H1 (cell line): Measurements from ENCODE around the gene SERPINA10. TPM values are rescaled to one million over a fixed set of nuclear protein-coding genes. Genes with fewer than 3 reads are reported as not detected.

Experiments used
- CTCF ChIA-PET: fragments of 300-600 bp; sonication (Branson Sonifier 250); formaldehyde crosslinking; loops from one replicate; lab custom pipeline; 2021; ENCODE audit not compliant: partially characterized antibody; lab: Charles Lee
- POLR2A ChIA-PET: fragments of 300-600 bp; sonication (Branson Sonifier 250); formaldehyde crosslinking; loops from one replicate; lab custom pipeline; 2021; ENCODE audit warnings: inconsistent platforms; ENCODE audit not compliant: partially characterized antibody; lab: Charles Lee
- DNase-seq, 2 experiments: peaks; one replicate each; pipeline versions ENCODE4 v3.0.0 to v3.0.0-alpha.2; 2010 to 2022; ENCODE audit warnings: low spot score in 2 of 2, low read depth in 1 of 2, mixed read lengths in 1 of 2
- FAIRE-seq: peaks from 2 replicates; lab custom pipeline; 2011; peaks lifted over from hg19 to GRCh38; lab: Jason Lieb, UNC
- H2AFZ ChIP-seq: 2 replicates; pipeline ENCODE4 v1.8.1; 2012; ENCODE audit warnings: low read length, inconsistent platforms
- H2AK5ac ChIP-seq: 2 replicates; pipeline ENCODE4 v1.6.1; 2013; ENCODE audit warnings: low read depth, low read length
- H2BK120ac ChIP-seq: replicated peaks from 2 replicates; pipeline ENCODE3; 2013; ENCODE audit warnings: low read depth, low read length, inconsistent platforms
- H2BK12ac ChIP-seq: 2 replicates; pipeline ENCODE4 v1.6.1; 2013; ENCODE audit warnings: low read depth, low read length
- H2BK15ac ChIP-seq: 2 replicates; pipeline ENCODE4 v1.6.1; 2013; ENCODE audit warnings: low read length
- H2BK20ac ChIP-seq: 2 replicates; pipeline ENCODE4 v1.6.1; 2013; ENCODE audit warnings: low read length
- H2BK5ac ChIP-seq: 2 replicates; pipeline ENCODE4 v1.6.1; 2013; ENCODE audit warnings: low read depth, low read length
- H3K14ac ChIP-seq: 2 replicates; pipeline ENCODE4 v1.6.1; 2013; ENCODE audit warnings: inconsistent platforms; ENCODE audit not compliant: insufficient read length
- H3K18ac ChIP-seq: 2 replicates; pipeline ENCODE4 v1.6.1; 2013; ENCODE audit warnings: low read length; ENCODE audit errors: extremely low read depth
- H3K23ac ChIP-seq: 2 replicates; pipeline ENCODE4 v1.6.1; 2013; ENCODE audit warnings: inconsistent platforms; ENCODE audit not compliant: insufficient read length
- H3K23me2 ChIP-seq: 2 replicates; pipeline ENCODE4 v1.6.1; 2013; ENCODE audit warnings: low read depth, low read length
- H3K27ac ChIP-seq: 2 replicates; pipeline ENCODE4 v1.6.1; 2011; ENCODE audit warnings: low read depth, low read length, inconsistent platforms
- H3K27me3 ChIP-seq, 4 experiments: replicated peaks in 1 of 4; 1 replicate in 1 of 4; 2 replicates in 3 of 4; pipeline versions ENCODE4 v1.6.1 to v1.8.1; 2011 to 2013; ENCODE audit warnings: low read length in 3 of 4, mild to moderate bottlenecking in 3 of 4, inconsistent platforms in 2 of 4, mixed read lengths in 2 of 4, moderate library complexity in 1 of 4; ENCODE audit not compliant: control insufficient read depth in 3 of 4, insufficient read depth in 3 of 4; ENCODE audit errors: extremely low read depth in 1 of 4
- H3K36me3 ChIP-seq, 4 experiments: 2 replicates each; pipeline versions ENCODE4 v1.6.1 to v1.8.1; 2011 to 2013; ENCODE audit warnings: mild to moderate bottlenecking in 4 of 4, low read length in 3 of 4, moderate library complexity in 2 of 4, control low read depth in 1 of 4, inconsistent platforms in 1 of 4; ENCODE audit not compliant: insufficient read depth in 4 of 4, control insufficient read depth in 2 of 4
- H3K4ac ChIP-seq: replicated peaks from 2 replicates; pipeline ENCODE3; 2013; ENCODE audit warnings: low read length, low read depth, mixed read lengths, inconsistent platforms; ENCODE audit not compliant: insufficient read length
- H3K4me1 ChIP-seq, 4 experiments: replicated peaks in 1 of 4; 1 replicate in 1 of 4; 2 replicates in 3 of 4; pipeline versions ENCODE4 v1.6.1 to v1.8.1; 2011 to 2013; ENCODE audit warnings: low read length in 3 of 4, inconsistent platforms in 2 of 4, mixed read lengths in 1 of 4; ENCODE audit not compliant: insufficient read depth in 4 of 4, control insufficient read depth in 3 of 4
- H3K4me2 ChIP-seq, 2 experiments: 2 replicates each; pipeline versions ENCODE4 v1.6.1 to v1.8.1; 2011 to 2013; ENCODE audit warnings: low read depth in 2 of 2, low read length in 2 of 2, control low read depth in 1 of 2, inconsistent platforms in 1 of 2, mild to moderate bottlenecking in 1 of 2; ENCODE audit not compliant: insufficient read depth in 1 of 2
- H3K4me3 ChIP-seq, 4 experiments: fragments of 200-600, 300-600 bp in 1 of 4; sonication (generic), shearing (Covaris generic), sonication (Bioruptor Twin) in 1 of 4; 2 replicates each; pipeline versions ENCODE4 v1.5.1 to v1.8.1; 2011 to 2016; ENCODE audit warnings: low read length in 4 of 4, low read depth in 3 of 4, control low read depth in 2 of 4, inconsistent platforms in 2 of 4, mild to moderate bottlenecking in 2 of 4, mixed read lengths in 1 of 4, moderate library complexity in 1 of 4; ENCODE audit not compliant: insufficient read depth in 2 of 4; ENCODE audit errors: extremely low read depth in 1 of 4
- H3K56ac ChIP-seq: replicated peaks from 2 replicates; pipeline ENCODE3; 2013; ENCODE audit warnings: low read depth, mild to moderate bottlenecking, mixed read lengths, low read length, inconsistent platforms; ENCODE audit not compliant: insufficient read length
- H3K79me1 ChIP-seq: 2 replicates; pipeline ENCODE4 v1.6.1; 2013; ENCODE audit warnings: low read depth, low read length, control low read depth
- H3K79me2 ChIP-seq, 2 experiments: 2 replicates each; pipeline versions ENCODE4 v1.6.1 to v1.8.1; 2012 to 2013; ENCODE audit warnings: low read length in 2 of 2, mild to moderate bottlenecking in 2 of 2, inconsistent platforms in 1 of 2; ENCODE audit not compliant: insufficient read depth in 2 of 2, control insufficient read depth in 1 of 2
- H3K9ac ChIP-seq, 4 experiments: replicated peaks in 1 of 4; 1 replicate in 1 of 4; 2 replicates in 3 of 4; pipeline versions ENCODE4 v1.6.1 to v1.8.1; 2011 to 2013; ENCODE audit warnings: low read depth in 3 of 4, low read length in 3 of 4, control low read depth in 2 of 4, mild to moderate bottlenecking in 2 of 4, moderate library complexity in 2 of 4, inconsistent platforms in 1 of 4; ENCODE audit errors: extremely low read depth in 1 of 4
- H3K9me3 ChIP-seq, 2 experiments: 2 replicates each; pipeline versions ENCODE4 v1.6.1 to v1.8.1; 2012 to 2013; ENCODE audit warnings: mild to moderate bottlenecking in 2 of 2, moderate library complexity in 2 of 2, control low read depth in 1 of 2, inconsistent platforms in 1 of 2, low read depth in 1 of 2, low read length in 1 of 2, mixed read lengths in 1 of 2; ENCODE audit not compliant: insufficient read depth in 2 of 2
- H4K20me1 ChIP-seq, 2 experiments: replicated peaks in 1 of 2; 2 replicates each; pipeline versions ENCODE3 to v1.8.1; 2011 to 2013; ENCODE audit warnings: inconsistent platforms in 2 of 2, low read length in 2 of 2, mild to moderate bottlenecking in 1 of 2; ENCODE audit not compliant: insufficient read depth in 2 of 2, control insufficient read depth in 1 of 2
- H4K5ac ChIP-seq: 2 replicates; pipeline ENCODE4 v1.6.1; 2013; ENCODE audit warnings: low read length, low read depth, mixed read lengths, inconsistent platforms; ENCODE audit not compliant: insufficient read length
- H4K8ac ChIP-seq: 2 replicates; pipeline ENCODE4 v1.8.0; 2013; ENCODE audit warnings: mild to moderate bottlenecking, moderate library complexity, low read length, inconsistent platforms; ENCODE audit not compliant: insufficient read depth; ENCODE audit errors: extremely low read depth
- H4K91ac ChIP-seq: replicated peaks from 2 replicates; pipeline ENCODE3; 2013; ENCODE audit warnings: low read length, mixed read lengths, inconsistent platforms; ENCODE audit not compliant: insufficient read length
- HDAC6 ChIP-seq: IDR thresholded peaks from one replicate; pipeline ENCODE4 v1.7.1; 2012; ENCODE audit warnings: low read depth, mild to moderate bottlenecking, inconsistent platforms, low read length, moderate library complexity
- SIX5 ChIP-seq: IDR thresholded peaks from 2 replicates; pipeline ENCODE4 v1.6.1; 2011; ENCODE audit warnings: mild to moderate bottlenecking, low read depth, low read length
- TAF1 ChIP-seq: IDR thresholded peaks from 2 replicates; pipeline ENCODE4 v1.6.1; 2011; ENCODE audit warnings: mild to moderate bottlenecking, low read depth, low read length
- WGBS, 2 experiments: shearing (Covaris generic) in 1 of 2; methylation state at CpG; one replicate each; pipeline versions ENCODE4 v1.1.6 to v1.1.7; 2013 to 2015; ENCODE audit warnings: low lambda C conversion rate in 2 of 2, mixed read lengths in 2 of 2, inconsistent platforms in 1 of 2, low coverage in 1 of 2, missing lambda C conversion rate in 1 of 2; ENCODE audit not compliant: insufficient replicate concordance in 2 of 2, insufficient coverage in 1 of 2, insufficient read length in 1 of 2; ENCODE audit errors: extremely low coverage in 1 of 2, missing lambda C conversion rate in 1 of 2; 5-methylcytosine and 5-hydroxymethylcytosine counted together
- polyA plus RNA-seq, 7 experiments: library from polyadenylated mRNA; depleted of rRNA in 3 of 7; stranded (reverse) in 5 of 7; unstranded in 2 of 7; fragments of >200 nt in 5 of 7; fragments of 200-250 nt in 2 of 7; gene quantifications; 1 replicate in 5 of 7; 2 replicates in 1 of 7; 4 replicates in 1 of 7; pipeline versions ENCODE4 v1.2.1 to v1.2.3, GENCODE V29; 2011 to 2013; ENCODE audit warnings: missing spikeins in 2 of 7, mixed read lengths in 2 of 7
- total RNA-seq: library from RNA; stranded (reverse); fragmentation: NEBNext Ultra II Directional; extraction: Animal tissue kit (Norgen Biotek cat#: 25700); gene quantifications from 2 replicates; pipeline ENCODE4 v1.2.1, GENCODE V29; 2021
- TF ChIP-seq, protein P1 (sequence below), 3 experiments: IDR thresholded peaks; 1 replicate in 2 of 3; 2 replicates in 1 of 3; pipeline versions ENCODE4 v1.5.1 to v1.6.1; 2011; ENCODE audit warnings: low read length in 3 of 3, mild to moderate bottlenecking in 3 of 3, inconsistent platforms in 2 of 3, low read depth in 1 of 3, moderate library complexity in 1 of 3; ENCODE audit not compliant: insufficient read depth in 1 of 3; ENCODE audit errors: control extremely low read depth in 1 of 3
- TF ChIP-seq, protein P2 (sequence below): IDR thresholded peaks from 2 replicates; pipeline ENCODE4 v1.6.1; 2012; ENCODE audit warnings: low read length, inconsistent platforms

Gene SERPINA10
- total and polyA plus RNA-seq, 2 of the 8 experiments (the other 6 are each of a cell fraction or from before 2014, with no cell fraction given), result not detected

DNA sequence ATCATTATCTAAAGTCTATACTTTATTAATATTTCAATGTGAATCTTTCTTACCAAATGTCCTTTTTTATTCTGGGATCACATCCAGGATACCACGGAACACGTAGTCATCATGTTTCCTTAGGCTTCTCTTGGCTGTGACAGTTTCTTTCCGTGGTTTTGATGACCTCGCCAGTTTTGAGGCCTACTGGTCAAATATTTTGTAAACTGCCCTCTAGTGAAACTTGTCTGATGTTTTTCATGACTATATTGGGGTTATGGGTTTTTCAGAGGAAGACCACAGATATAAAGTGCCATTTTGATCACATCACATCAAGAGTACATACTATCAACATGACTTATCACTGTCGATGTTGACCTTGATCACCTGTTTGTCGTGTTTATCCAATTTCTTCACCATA is 44.2 kb upstream of the SERPINA10 start:
- Histone ChIP-seq H3K36me3 (no peaks in the 10 kb centered on the region), H3K4me1 (no peaks in the 10 kb centered on the region), H2BK5ac (no peak overlapping the region), H3K9ac (no peak overlapping the region), H4K20me1 (no peaks in the 10 kb centered on the region), H3K9me3 (peaks cover 0 to 2% of the 10 kb centered on the region in 2 experiments; a peak in 1 of 4 replicates), H3K4me3 (no peak overlapping the region), H4K8ac (no peak overlapping the region), H2AK5ac (no peak overlapping the region), H3K4me2 (no peak overlapping the region), H2AFZ (no peak overlapping the region), H2BK20ac (no peak overlapping the region), H2BK15ac (no peak overlapping the region), H3K23me2 (no peaks in the 10 kb centered on the region), H3K14ac (no peak overlapping the region), H3K27ac (no peak overlapping the region), H3K4ac (no peak overlapping the region), H3K27me3 (no peaks in the 10 kb centered on the region), H3K18ac (no peak overlapping the region), H3K79me2 (no peaks in the 10 kb centered on the region), H3K79me1 (no peaks in the 10 kb centered on the region), H3K23ac (no peak overlapping the region), H2BK12ac (no peak overlapping the region), H4K91ac (no peak overlapping the region), H2BK120ac (no peak overlapping the region), H3K56ac (no peak overlapping the region), H4K5ac (no peak overlapping the region)
- 98% methylated on average over 6 of the region's 6 CpGs; no CpG with 5 or more reads in 1 of the 2 experiments for WGBS, 2 experiments
- no peak for FAIRE-seq
- POLR2A ChIA-PET, result no interaction called here
- DNase-seq, result no peak
- CTCF ChIA-PET, result no interaction called here
- TF ChIP-seq, protein P1, sequence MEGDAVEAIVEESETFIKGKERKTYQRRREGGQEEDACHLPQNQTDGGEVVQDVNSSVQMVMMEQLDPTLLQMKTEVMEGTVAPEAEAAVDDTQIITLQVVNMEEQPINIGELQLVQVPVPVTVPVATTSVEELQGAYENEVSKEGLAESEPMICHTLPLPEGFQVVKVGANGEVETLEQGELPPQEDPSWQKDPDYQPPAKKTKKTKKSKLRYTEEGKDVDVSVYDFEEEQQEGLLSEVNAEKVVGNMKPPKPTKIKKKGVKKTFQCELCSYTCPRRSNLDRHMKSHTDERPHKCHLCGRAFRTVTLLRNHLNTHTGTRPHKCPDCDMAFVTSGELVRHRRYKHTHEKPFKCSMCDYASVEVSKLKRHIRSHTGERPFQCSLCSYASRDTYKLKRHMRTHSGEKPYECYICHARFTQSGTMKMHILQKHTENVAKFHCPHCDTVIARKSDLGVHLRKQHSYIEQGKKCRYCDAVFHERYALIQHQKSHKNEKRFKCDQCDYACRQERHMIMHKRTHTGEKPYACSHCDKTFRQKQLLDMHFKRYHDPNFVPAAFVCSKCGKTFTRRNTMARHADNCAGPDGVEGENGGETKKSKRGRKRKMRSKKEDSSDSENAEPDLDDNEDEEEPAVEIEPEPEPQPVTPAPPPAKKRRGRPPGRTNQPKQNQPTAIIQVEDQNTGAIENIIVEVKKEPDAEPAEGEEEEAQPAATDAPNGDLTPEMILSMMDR (IDR thresholded peaks at IDR 0.05; ENCODE audit: control extremely low read depth in 1 of 3, insufficient read depth in 1 of 3, low read depth in 1 of 3, low read length in 3 of 3), result no peak
- TF ChIP-seq SIX5 (no peak), TAF1 (no peak), HDAC6 (no peak)
- TF ChIP-seq, protein P2, sequence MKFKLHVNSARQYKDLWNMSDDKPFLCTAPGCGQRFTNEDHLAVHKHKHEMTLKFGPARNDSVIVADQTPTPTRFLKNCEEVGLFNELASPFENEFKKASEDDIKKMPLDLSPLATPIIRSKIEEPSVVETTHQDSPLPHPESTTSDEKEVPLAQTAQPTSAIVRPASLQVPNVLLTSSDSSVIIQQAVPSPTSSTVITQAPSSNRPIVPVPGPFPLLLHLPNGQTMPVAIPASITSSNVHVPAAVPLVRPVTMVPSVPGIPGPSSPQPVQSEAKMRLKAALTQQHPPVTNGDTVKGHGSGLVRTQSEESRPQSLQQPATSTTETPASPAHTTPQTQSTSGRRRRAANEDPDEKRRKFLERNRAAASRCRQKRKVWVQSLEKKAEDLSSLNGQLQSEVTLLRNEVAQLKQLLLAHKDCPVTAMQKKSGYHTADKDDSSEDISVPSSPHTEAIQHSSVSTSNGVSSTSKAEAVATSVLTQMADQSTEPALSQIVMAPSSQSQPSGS, result no peak
